ENCODE measurements around the gene MEAK7.

The MEAK7 gene

GRCh38 chr16:84511831-84512230 is 7.4 kb upstream of the MEAK7 start:
- DNase-seq = no peak

GRCh38 chr16:84511180-84511800 is 6.8 kb upstream of the MEAK7 start:
- DNase-seq = peak; percentile 82

- no peak for DNase-seq
Measured at GRCh38 chr16:84509032-84509950, 4.8 kb upstream of the MEAK7 start.

- DNase-seq = no peak
Measured at GRCh38 chr16:84508502-84508901, 4.0 kb upstream of the MEAK7 start.

- peak; percentile 29 for DNase-seq
Measured at GRCh38 chr16:84507011-84507982, 2.8 kb upstream of the MEAK7 start.

GRCh38 chr16:84505249-84506187 is 1.1 kb upstream of the MEAK7 start:
- DNase-seq = no peak

- DNase-seq = peak; percentile 44
Measured at GRCh38 chr16:84503751-84504395, 586 bp downstream of the MEAK7 start.

- DNase-seq = no peak
Measured at GRCh38 chr16:84502581-84502980, 1.9 kb downstream of the MEAK7 start.

- no peak for DNase-seq
Measured at GRCh38 chr16:84502075-84502474, 2.4 kb downstream of the MEAK7 start.

GRCh38 chr16:84501077-84501735 is 3.3 kb downstream of the MEAK7 start:
- peak; percentile 18 for DNase-seq

GRCh38 chr16:84500531-84500930 is 3.9 kb downstream of the MEAK7 start:
- DNase-seq = no peak

GRCh38 chr16:84499638-84500037 is 4.8 kb downstream of the MEAK7 start:
- DNase-seq = no peak

GRCh38 chr16:84498859-84499620 is 5.4 kb downstream of the MEAK7 start:
- no peak for DNase-seq

GRCh38 chr16:84498223-84498610 is 6.2 kb downstream of the MEAK7 start:
- no peak for DNase-seq

GRCh38 chr16:84497418-84498222 is 6.8 kb downstream of the MEAK7 start:
- DNase-seq = no peak

- no peak for DNase-seq
Measured at GRCh38 chr16:84496991-84497390, 7.5 kb downstream of the MEAK7 start.

GRCh38 chr16:84495506-84495905 is 9.0 kb downstream of the MEAK7 start:
- DNase-seq = no peak

- no peak for DNase-seq
Measured at GRCh38 chr16:84489131-84489530, 15.3 kb downstream of the MEAK7 start.

- no peak for DNase-seq
Measured at GRCh38 chr16:84487358-84487757, 17.1 kb downstream of the MEAK7 start.
